ENCODE measurements around the gene B3GALT6. TPM values are rescaled to one million over a fixed set of nuclear protein-coding genes. Genes with fewer than 3 reads are reported as not detected.

The B3GALT6 gene
- total RNA-seq, 1 experiment from 2014 or later: 24.6 TPM

GRCh38 chr1:1197188-1197500 is 34.9 kb upstream of the B3GALT6 start:
- no peak for DNase-seq (ENCODE audit: unreplicated experiment)
- ChIA-PET POLR2A (no interaction called here), CTCF (no interaction called here)
- BruUV-seq (replicated peaks): no TSS peak
- Mint-ChIP-seq H3K9me3 (ENCODE audit: unreplicated experiment) (peaks cover 12% of the 10 kb centered on the region), H3K4me1 (ENCODE audit: insufficient read depth, unreplicated experiment) (no peaks in the 10 kb centered on the region), H3K27me3 (ENCODE audit: insufficient read depth, unreplicated experiment) (peaks cover 1% of the 10 kb centered on the region), H3K36me3 (ENCODE audit: insufficient read depth, unreplicated experiment) (no peaks in the 10 kb centered on the region), H3K27ac (ENCODE audit: low read depth, unreplicated experiment) (no peak overlapping the region), H3K4me3 (ENCODE audit: unreplicated experiment) (no peak overlapping the region)
- intact Hi-C loops (cut with micrococcal nuclease): no loop called here
- no peak for TF ChIP-seq CTCF (IDR thresholded peaks at IDR 0.05; ENCODE audit: unreplicated experiment)

GRCh38 chr1:1197551-1198422 is 34.2 kb upstream of the B3GALT6 start:
- ChIA-PET POLR2A (no interaction called here), CTCF (no interaction called here)
- Mint-ChIP-seq H3K36me3 (ENCODE audit: insufficient read depth, unreplicated experiment) (no peaks in the 10 kb centered on the region), H3K4me1 (ENCODE audit: insufficient read depth, unreplicated experiment) (no peaks in the 10 kb centered on the region), H3K27me3 (ENCODE audit: insufficient read depth, unreplicated experiment) (no peaks in the 10 kb centered on the region), H3K9me3 (ENCODE audit: unreplicated experiment) (peaks cover 12% of the 10 kb centered on the region), H3K27ac (ENCODE audit: low read depth, unreplicated experiment) (no peak overlapping the region), H3K4me3 (ENCODE audit: unreplicated experiment) (no peak overlapping the region)
- intact Hi-C loops (cut with micrococcal nuclease): no loop called here
- BruUV-seq (replicated peaks): no TSS peak
- no peak for TF ChIP-seq CTCF (IDR thresholded peaks at IDR 0.05; ENCODE audit: unreplicated experiment)
- no peak for DNase-seq (ENCODE audit: unreplicated experiment)

- ChIA-PET POLR2A (interaction anchor here (0.6 kb wide), 1 partner anchor 81 kb away, joined by 3 read pairs; no protein-coding TSS in a partner anchor), CTCF (no interaction called here)
These were observed 33.5 kb upstream of the B3GALT6 start for GRCh38 chr1:1198423-1199140.

More at GRCh38 chr1:1198423-1199140, 33.5 kb upstream of the B3GALT6 start:
- Mint-ChIP-seq H3K4me1 (ENCODE audit: insufficient read depth, unreplicated experiment) (no peaks in the 10 kb centered on the region), H3K27me3 (ENCODE audit: insufficient read depth, unreplicated experiment) (no peaks in the 10 kb centered on the region), H3K4me3 (ENCODE audit: unreplicated experiment) (no peak overlapping the region), H3K27ac (ENCODE audit: low read depth, unreplicated experiment) (no peak overlapping the region), H3K9me3 (ENCODE audit: unreplicated experiment) (peaks cover 12% of the 10 kb centered on the region), H3K36me3 (ENCODE audit: insufficient read depth, unreplicated experiment) (no peaks in the 10 kb centered on the region)
- no peak for DNase-seq (ENCODE audit: unreplicated experiment)
- BruUV-seq (replicated peaks): no TSS peak
- intact Hi-C loops (cut with micrococcal nuclease): no loop called here
- TF ChIP-seq CTCF (IDR thresholded peaks at IDR 0.05; ENCODE audit: unreplicated experiment): no peak
